HepG2 (cell line): ENCODE data around the gene FIZ1. TPM values are rescaled to one million over a fixed set of nuclear protein-coding genes. Genes with fewer than 3 reads are reported as not detected.

ENCODE experiments used
- ATAC-seq: fragments of 200-7000 bp; cut with Tn5 transposase; 3 replicates; pipeline ENCODE4 v1.9.1; 2020; ENCODE audit warnings: mild to moderate bottlenecking, moderate library complexity
- BruUV-seq: library from RNA; stranded (reverse); fragments of 400-500 nt; replicated peaks from 2 replicates; lab custom pipeline; 2021; lab: Mats Ljungman, UMichigan
- CTCF ChIA-PET: fragments of 300-600 bp; formaldehyde crosslinking; extraction: SDS; loops from one replicate; lab custom pipeline; 2021; ENCODE audit warnings: low total read pairs, inconsistent platforms, low intra/inter-chr PET ratio; lab: Yijun Ruan, JAX
- POLR2A ChIA-PET: fragments of 350-600 bp; sonication (Branson Sonifier 250); formaldehyde crosslinking; loops from one replicate; lab custom pipeline; 2020; ENCODE audit warnings: antibody characterized with exemption, inconsistent platforms; lab: Yijun Ruan, JAX
- DNase-seq: peaks from one replicate; pipeline ENCODE4 v3.0.0-alpha.2; 2015; ENCODE audit warnings: low spot score
- FAIRE-seq: peaks from 3 replicates; lab custom pipeline; 2011; peaks lifted over from hg19 to GRCh38; lab: Jason Lieb, UNC
- H2AFZ ChIP-seq: one replicate; pipeline ENCODE4 v1.6.1; 2011; ENCODE audit warnings: low read length, inconsistent platforms
- H3K27ac ChIP-seq: fragments of 300-600 bp; 3 replicates; pipeline ENCODE4 v1.8.0; 2011; ENCODE audit warnings: mixed run types, mild to moderate bottlenecking, mixed read lengths, low read length, inconsistent platforms; ENCODE audit not compliant: insufficient read depth; ENCODE audit errors: extremely low read length
- H3K27me3 ChIP-seq, 2 experiments: fragments of 200-600 bp in 1 of 2; 2 replicates in 1 of 2; 3 replicates in 1 of 2; pipeline versions ENCODE4 v1.6.0 to v1.8.0; 2011; ENCODE audit warnings: low read length in 2 of 2, mild to moderate bottlenecking in 2 of 2, moderate library complexity in 2 of 2, inconsistent platforms in 1 of 2; ENCODE audit not compliant: insufficient read depth in 2 of 2, control insufficient read depth in 1 of 2
- H3K36me3 ChIP-seq, 2 experiments: fragments of 200-600 bp in 1 of 2; replicated peaks in 1 of 2; 2 replicates in 1 of 2; 3 replicates in 1 of 2; pipeline versions ENCODE4 v1.5.1 to v1.8.0; 2011; ENCODE audit warnings: low read length in 2 of 2, inconsistent platforms in 1 of 2; ENCODE audit not compliant: insufficient read depth in 2 of 2, control insufficient read depth in 1 of 2
- H3K4me1 ChIP-seq: 2 replicates; pipeline ENCODE4 v1.5.1; 2012; ENCODE audit warnings: low read length, inconsistent platforms; ENCODE audit not compliant: insufficient read depth
- H3K4me2 ChIP-seq: 2 replicates; pipeline ENCODE4 v1.6.0; 2011; ENCODE audit warnings: low read depth, low read length, inconsistent platforms
- H3K4me3 ChIP-seq, 3 experiments: fragments of 200-600 bp in 1 of 3; sonication (generic), shearing (Covaris generic) in 1 of 3; replicated peaks in 1 of 3; 2 replicates each; pipeline ENCODE4 v1.5.1; 2011 to 2016; ENCODE audit warnings: low read length in 3 of 3, inconsistent platforms in 2 of 3, low read depth in 2 of 3, mild to moderate bottlenecking in 2 of 3, control low read depth in 1 of 3, mixed read lengths in 1 of 3; ENCODE audit not compliant: insufficient read depth in 1 of 3
- H3K79me2 ChIP-seq: one replicate; pipeline ENCODE4 v1.6.1; 2011; ENCODE audit warnings: low read length, inconsistent platforms; ENCODE audit not compliant: insufficient read depth
- H3K9ac ChIP-seq: 2 replicates; pipeline ENCODE4 v1.6.0; 2011; ENCODE audit warnings: mild to moderate bottlenecking, low read depth, low read length, inconsistent platforms; ENCODE audit not compliant: insufficient read depth
- H3K9me3 ChIP-seq: 2 replicates; pipeline ENCODE4 v1.5.1; 2012; ENCODE audit warnings: mild to moderate bottlenecking, low read length
- H4K20me1 ChIP-seq: 2 replicates; pipeline ENCODE4 v1.6.0; 2011; ENCODE audit warnings: inconsistent platforms, mild to moderate bottlenecking, low read length, moderate library complexity; ENCODE audit not compliant: insufficient read depth
- ADNP ChIP-seq: sonication (generic); formaldehyde crosslinking; IDR thresholded peaks from 2 replicates; pipeline ENCODE4 v1.4.0; 2020; ENCODE audit warnings: missing genetic modification reagents
- BHLHE40 ChIP-seq: IDR thresholded peaks from 2 replicates; pipeline ENCODE4 v1.6.1; 2011; ENCODE audit warnings: low read length, improper control_type of control experiment
- CTCF ChIP-seq: sonication (generic); formaldehyde crosslinking; IDR thresholded peaks from 2 replicates; pipeline ENCODE4 v1.5.0; 2020; ENCODE audit warnings: mild to moderate bottlenecking, missing genetic modification reagents, moderate library complexity
- GABPB1 ChIP-seq: IDR thresholded peaks from 2 replicates; pipeline ENCODE4 v1.6.1; 2016; ENCODE audit warnings: mild to moderate bottlenecking, missing genetic modification reagents, moderate library complexity, missing compliant biosample characterization
- KAT8 ChIP-seq: IDR thresholded peaks from 2 replicates; pipeline ENCODE4 v1.6.1; 2016; ENCODE audit warnings: missing genetic modification reagents, missing compliant biosample characterization
- KDM4B ChIP-seq: sonication (generic); formaldehyde crosslinking; IDR thresholded peaks from 2 replicates; pipeline ENCODE4 v1.4.0; 2020; ENCODE audit warnings: missing genetic modification reagents
- KDM5A ChIP-seq: fragments of 200-600 bp; sonication (generic); IDR thresholded peaks from 2 replicates; pipeline ENCODE4 v1.7.0; 2018; ENCODE audit warnings: antibody characterized with exemption, mild to moderate bottlenecking, low read length, borderline replicate concordance
- MTA3 ChIP-seq: sonication (generic); formaldehyde crosslinking; IDR thresholded peaks from 2 replicates; pipeline ENCODE4 v1.4.0; 2020; ENCODE audit warnings: missing genetic modification reagents
- NR2F1 ChIP-seq, 2 experiments: fragments of 450-650 bp in 1 of 2; formaldehyde crosslinking in 1 of 2; IDR thresholded peaks; 2 replicates each; pipeline versions ENCODE4 v1.5.0 to v1.6.1; 2016 to 2020; ENCODE audit warnings: mild to moderate bottlenecking in 1 of 2, missing compliant biosample characterization in 1 of 2, missing genetic modification reagents in 1 of 2, moderate library complexity in 1 of 2
- POLR2AphosphoS5 ChIP-seq: IDR thresholded peaks from 2 replicates; pipeline ENCODE4 v1.6.1; 2012; ENCODE audit warnings: low read depth, low read length
- RCOR2 ChIP-seq: IDR thresholded peaks from 2 replicates; pipeline ENCODE4 v1.6.1; 2016; ENCODE audit warnings: missing biosample characterization, missing genetic modification reagents
- SP1 ChIP-seq, 2 experiments: fragments of 450-650 bp in 1 of 2; sonication (generic) in 1 of 2; formaldehyde crosslinking in 1 of 2; IDR thresholded peaks; 2 replicates each; pipeline versions ENCODE4 v1.4.0 to v1.6.1; 2016 to 2020; ENCODE audit warnings: missing genetic modification reagents in 1 of 2
- TOE1 ChIP-seq: sonication (generic); formaldehyde crosslinking; IDR thresholded peaks from 2 replicates; pipeline ENCODE4 v1.4.0; 2020; ENCODE audit warnings: mild to moderate bottlenecking, missing genetic modification reagents
- XRCC5 ChIP-seq: fragments of 200-400 bp; formaldehyde crosslinking; optimal IDR thresholded peaks from 2 replicates; pipeline ENCODE3; 2017; ENCODE audit warnings: mild to moderate bottlenecking, low read length
- ZC3H13 ChIP-seq: sonication (generic); formaldehyde crosslinking; IDR thresholded peaks from 2 replicates; pipeline ENCODE4 v1.8.1; 2023; ENCODE audit warnings: mild to moderate bottlenecking, missing genetic modification reagents, moderate library complexity
- ZMYM4 ChIP-seq: sonication (generic); formaldehyde crosslinking; IDR thresholded peaks from 2 replicates; pipeline ENCODE4 v1.8.1; 2023; ENCODE audit warnings: mild to moderate bottlenecking, missing genetic modification reagents
- WGBS: methylation state at CpG from one replicate; pipeline ENCODE4 v1.1.6; 2017; ENCODE audit warnings: low lambda C conversion rate; 5-methylcytosine and 5-hydroxymethylcytosine counted together
- in situ Hi-C: cut with HindIII; loops from 2 replicates; pipeline ENCODE4 v1.10.0; 2017; ENCODE audit warnings: low pct_unique_long_range_greater_than_20kb; ENCODE audit not compliant: extremely low pct_ligation_motif_present
- intact Hi-C: fragments of 100-400 bp; cut with micrococcal nuclease; formaldehyde crosslinking; loops from one replicate; pipeline ENCODE4 v1.10.0; 2022; ENCODE audit not compliant: unreplicated experiment
- polyA plus RNA-seq, 8 experiments: library from polyadenylated mRNA; depleted of rRNA in 3 of 8; stranded (reverse) in 7 of 8; unstranded in 1 of 8; fragments of >200 nt; fragmentation: Illumina TruSeq in 4 of 8; extraction: Trizol in 4 of 8; gene quantifications; 2 replicates each; pipeline versions ENCODE4 v1.2.1 to v1.2.3, GENCODE V29; 2011 to 2016; ENCODE audit warnings: low read depth in 4 of 8, missing spikeins in 1 of 8, mixed read lengths in 1 of 8; ENCODE audit not compliant: insufficient read depth in 1 of 8
- total RNA-seq, 5 experiments: library from RNA; depleted of rRNA; stranded (reverse); fragments of >200 nt; fragmentation: Illumina TruSeq; extraction: Trizol; gene quantifications; 2 replicates each; pipeline ENCODE4 v1.2.3, GENCODE V29; 2016; ENCODE audit warnings: low read depth in 1 of 5
- TF ChIP-seq, protein P1 (sequence below): sonication (generic); formaldehyde crosslinking; IDR thresholded peaks from 2 replicates; pipeline ENCODE4 v1.4.0; 2020; ENCODE audit warnings: missing genetic modification reagents

Gene FIZ1
- total and polyA plus RNA-seq, 2 of the 13 experiments (the other 11 are each of a cell fraction or from before 2014, with no cell fraction given) = 3.6 to 5.9 TPM

GRCh38 chr19:55638864-55639359 lies 39.6 kb upstream of the FIZ1 start:
- peak; percentile 6; the same call in 2 of the 3 replicates for ATAC-seq
- in situ Hi-C loops (no loop called here), intact Hi-C loops (loop anchor here (10.0 kb wide), 1 partner anchor 54 kb away; the partner anchor contains the start of gene ZNF579)
- Histone ChIP-seq H3K27me3 (no peaks in the 10 kb centered on the region; a peak in 1 of 5 replicates), H4K20me1 (no peaks in the 10 kb centered on the region), H3K9me3 (no peaks in the 10 kb centered on the region), H3K4me3 (peak overlapping the region in 1 of 3 experiments; percentile 4; a peak in 2 of 6 replicates), H3K4me2 (no peak overlapping the region), H2AFZ (no peak overlapping the region), H3K4me1 (peaks cover 51% of the 10 kb centered on the region), H3K36me3 (no peaks in the 10 kb centered on the region), H3K27ac (no peak overlapping the region), H3K79me2 (peaks cover 40% of the 10 kb centered on the region), H3K9ac (no peak overlapping the region)
- peak; percentile 66 for DNase-seq
- 62% methylated on average over 6 of the region's 6 CpGs for WGBS
- FAIRE-seq = peak; percentile 80
- BruUV-seq = no TSS peak
- ChIA-PET CTCF (no interaction called here), POLR2A (interaction anchor here (1.0 to 1.5 kb wide), 3 partner anchors 12 to 33 kb away, joined by 3 to 5 read pairs (median 4); partner anchors contain the start of genes ZNF784 and ZNF865)
- TF ChIP-seq KAT8 (peak; percentile 53), SP1 (IDR thresholded peaks at IDR 0.05) (no peak), SP1 (CRISPR knock-in tag; IDR thresholded peaks at IDR 0.05) (0 out of 2 replicates have a peak, but pooled peaks have one; percentile 10), XRCC5 (peak; percentile 61), BHLHE40 (0 out of 2 replicates have a peak, but pooled peaks have one; percentile 14), POLR2AphosphoS5 (peak; percentile 21; the same call in 1 of the 2 replicates), ZMYM4 (CRISPR knock-in tag) (peak; percentile 91), KDM4B (CRISPR knock-in tag) (no peak), MTA3 (no peak), KDM5A (peak; percentile 40; the same call in 1 of the 2 replicates), NR2F1 (CRISPR knock-in tag; IDR thresholded peaks at IDR 0.05) (no peak), GABPB1 (CRISPR knock-in tag) (peak; percentile 39), ZC3H13 (CRISPR knock-in tag) (peak; percentile 57; the same call in 1 of the 2 replicates), CTCF (peak; percentile 70), RCOR2 (CRISPR knock-in tag) (0 out of 2 replicates have a peak, but pooled peaks have one; percentile 33), TOE1 (CRISPR knock-in tag) (no peak), ADNP (CRISPR knock-in tag) (no peak)
- TF ChIP-seq, protein P1, sequence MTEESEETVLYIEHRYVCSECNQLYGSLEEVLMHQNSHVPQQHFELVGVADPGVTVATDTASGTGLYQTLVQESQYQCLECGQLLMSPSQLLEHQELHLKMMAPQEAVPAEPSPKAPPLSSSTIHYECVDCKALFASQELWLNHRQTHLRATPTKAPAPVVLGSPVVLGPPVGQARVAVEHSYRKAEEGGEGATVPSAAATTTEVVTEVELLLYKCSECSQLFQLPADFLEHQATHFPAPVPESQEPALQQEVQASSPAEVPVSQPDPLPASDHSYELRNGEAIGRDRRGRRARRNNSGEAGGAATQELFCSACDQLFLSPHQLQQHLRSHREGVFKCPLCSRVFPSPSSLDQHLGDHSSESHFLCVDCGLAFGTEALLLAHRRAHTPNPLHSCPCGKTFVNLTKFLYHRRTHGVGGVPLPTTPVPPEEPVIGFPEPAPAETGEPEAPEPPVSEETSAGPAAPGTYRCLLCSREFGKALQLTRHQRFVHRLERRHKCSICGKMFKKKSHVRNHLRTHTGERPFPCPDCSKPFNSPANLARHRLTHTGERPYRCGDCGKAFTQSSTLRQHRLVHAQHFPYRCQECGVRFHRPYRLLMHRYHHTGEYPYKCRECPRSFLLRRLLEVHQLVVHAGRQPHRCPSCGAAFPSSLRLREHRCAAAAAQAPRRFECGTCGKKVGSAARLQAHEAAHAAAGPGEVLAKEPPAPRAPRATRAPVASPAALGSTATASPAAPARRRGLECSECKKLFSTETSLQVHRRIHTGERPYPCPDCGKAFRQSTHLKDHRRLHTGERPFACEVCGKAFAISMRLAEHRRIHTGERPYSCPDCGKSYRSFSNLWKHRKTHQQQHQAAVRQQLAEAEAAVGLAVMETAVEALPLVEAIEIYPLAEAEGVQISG (CRISPR knock-in tag) = peak; percentile 99
